GM19043 (cell line): ENCODE results near the gene SRR.
"Not testable (repeated sequence)": the region's sequence is repeated elsewhere in the genome, so short reads cannot be mapped to it uniquely, and the experiment has no call there.

ENCODE experiments used
- ATAC-seq: cut with Tn5 transposase; IDR thresholded peaks from one replicate; pipeline ENCODE4 v1.9.1; 2021; ENCODE audit warnings: low read depth; ENCODE audit not compliant: unreplicated experiment

The SRR gene

DNA sequence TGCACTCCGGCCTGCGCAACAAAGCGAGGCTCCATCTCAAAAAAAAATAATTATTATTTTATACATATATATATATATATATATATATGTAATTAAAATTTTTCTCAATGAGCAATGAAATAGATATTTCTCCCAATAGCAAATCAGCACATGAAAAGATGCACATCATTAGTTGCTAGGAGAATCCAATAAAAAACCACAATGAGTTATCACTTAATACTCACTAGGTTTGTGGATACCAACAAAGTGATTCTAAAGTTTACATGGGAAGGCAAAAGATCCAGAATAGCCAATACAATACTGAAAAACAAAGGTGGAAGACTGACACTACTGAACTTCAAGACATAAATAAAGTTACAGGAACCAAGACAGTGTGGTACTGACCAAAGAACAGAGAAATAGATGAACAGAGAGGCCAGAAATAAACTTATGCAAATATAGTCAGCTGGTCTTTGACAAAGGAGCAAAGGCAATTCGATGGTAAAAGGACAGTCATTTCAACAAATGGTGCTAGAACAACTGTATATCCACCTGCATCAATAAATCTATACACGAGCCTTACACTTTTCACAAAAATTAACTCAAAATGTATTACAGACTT, 13.8 kb upstream of the SRR start:
- ATAC-seq, result no peak

DNA sequence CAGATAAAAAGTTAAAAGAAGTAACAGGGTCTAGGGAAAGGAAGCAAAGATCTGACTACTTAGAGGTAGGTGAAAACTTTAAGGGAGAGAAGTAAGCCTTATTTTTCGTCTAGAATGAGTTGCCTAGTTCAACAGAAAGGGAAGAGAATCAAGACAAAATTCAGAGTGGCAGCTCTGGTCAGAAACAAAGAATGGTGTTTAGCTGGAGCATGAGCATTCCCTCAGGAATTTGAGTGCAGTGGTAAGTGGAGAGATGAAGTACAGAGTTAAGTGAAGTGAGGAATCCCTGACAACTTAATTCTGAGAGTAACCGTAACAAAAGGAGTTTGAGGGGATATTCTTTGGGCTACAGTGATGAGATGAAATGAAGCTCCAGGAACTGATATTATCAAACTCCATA, 11.7 kb upstream of the SRR start:
- no peak for ATAC-seq

GRCh38 chr17:2295575-2295974, 8.2 kb upstream of the SRR start:
- ATAC-seq, result no peak

GRCh38 chr17:2297023-2297422, 6.7 kb upstream of the SRR start:
- ATAC-seq, result no peak

DNA sequence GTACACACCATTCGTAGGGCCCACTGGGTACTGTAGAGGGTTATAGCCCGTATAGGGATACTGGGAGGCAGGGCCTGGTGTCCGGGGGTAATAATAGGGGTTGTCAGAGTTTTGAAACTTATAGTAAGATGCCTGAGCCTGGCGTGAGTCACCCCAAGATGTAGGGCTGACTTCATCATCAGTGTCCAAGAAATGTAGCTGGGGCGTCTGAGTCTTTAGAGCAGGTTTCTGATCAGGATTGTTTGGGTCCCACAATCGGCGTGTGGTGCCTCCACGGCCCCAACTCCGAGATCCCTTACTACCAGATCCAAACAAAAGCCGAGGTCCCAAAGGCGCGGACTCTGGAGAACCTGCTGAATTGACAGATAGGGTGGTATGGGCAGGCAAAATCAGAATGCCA, 4.6 kb upstream of the SRR start:
- no peak for ATAC-seq

- no peak for ATAC-seq
Measured at GRCh38 chr17:2299756-2300155, 4.0 kb upstream of the SRR start.

GRCh38 chr17:2302778-2303203, 959 bp upstream of the SRR start:
- no peak for ATAC-seq

GRCh38 chr17:2304931-2305330, 1.2 kb downstream of the SRR start:
- ATAC-seq, result no peak

DNA sequence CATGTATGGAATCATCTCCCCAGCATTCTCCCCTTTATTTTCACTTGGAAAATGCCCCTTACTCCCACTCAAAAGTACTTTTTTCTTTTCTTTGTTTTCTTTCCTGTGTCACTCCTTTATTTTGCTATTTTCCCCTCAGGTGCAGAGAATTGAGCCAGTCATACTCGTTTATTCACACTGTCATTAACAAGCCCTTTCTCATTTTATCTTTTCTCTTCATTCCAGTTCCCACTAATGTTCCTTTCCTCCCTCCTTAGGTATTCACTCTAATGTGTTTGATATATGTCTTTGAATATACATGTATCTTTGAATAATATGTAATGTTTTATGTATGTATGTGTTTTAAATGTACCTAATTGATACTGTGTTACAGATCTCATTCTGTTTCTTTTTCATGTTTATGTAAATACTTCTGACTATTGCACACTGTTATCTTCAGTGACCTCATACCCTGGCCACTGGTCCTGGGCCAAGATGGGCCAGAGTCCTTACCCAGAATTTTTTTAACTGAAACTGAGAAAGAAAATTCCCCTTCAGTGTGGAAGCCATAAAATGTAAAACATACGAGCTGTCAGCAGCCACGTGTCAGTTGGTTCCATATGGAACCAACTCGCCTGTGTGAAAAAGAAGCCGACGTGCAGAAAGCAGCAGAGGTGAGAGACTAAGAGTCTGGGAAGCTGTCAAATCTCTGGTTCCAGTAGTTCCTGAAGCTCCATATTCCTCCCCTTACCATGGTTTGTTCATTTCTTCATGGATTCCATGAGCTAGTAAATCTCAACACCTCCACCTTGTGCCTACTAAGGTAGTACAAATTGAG, 5.8 kb downstream of the SRR start:
- ATAC-seq, result no peak

GRCh38 chr17:2312736-2313135, 9.0 kb downstream of the SRR start:
- no peak for ATAC-seq

GRCh38 chr17:2316916-2317205, 13.1 kb downstream of the SRR start:
- ATAC-seq, result not testable (repeated sequence)

DNA sequence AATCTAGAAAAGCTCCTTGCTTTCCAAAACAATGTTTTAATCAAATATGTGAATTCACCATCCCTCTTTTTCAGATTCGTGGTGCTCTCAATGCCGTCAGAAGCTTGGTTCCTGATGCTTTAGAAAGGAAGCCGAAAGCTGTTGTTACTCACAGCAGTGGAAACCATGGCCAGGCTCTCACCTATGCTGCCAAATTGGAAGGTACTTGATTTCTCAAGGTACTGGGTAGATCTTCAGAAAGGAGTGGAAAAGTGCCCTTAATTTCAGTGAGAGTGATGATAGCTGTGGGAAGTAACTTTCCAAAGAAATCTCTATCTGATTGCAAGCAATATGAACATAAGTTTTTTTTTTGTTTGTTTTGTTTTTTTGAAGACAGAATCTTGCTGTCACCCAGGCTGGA, 14.0 kb downstream of the SRR start:
- ATAC-seq, result no peak

GRCh38 chr17:2319051-2319450, 15.3 kb downstream of the SRR start:
- no peak for ATAC-seq

GRCh38 chr17:2321399-2321798, 17.6 kb downstream of the SRR start:
- no peak for ATAC-seq

- ATAC-seq, result no peak
Measured at GRCh38 chr17:2323629-2324314, 20.0 kb downstream of the SRR start.

- ATAC-seq, result no peak
Measured at GRCh38 chr17:2331303-2331702, 27.6 kb downstream of the SRR start.

DNA sequence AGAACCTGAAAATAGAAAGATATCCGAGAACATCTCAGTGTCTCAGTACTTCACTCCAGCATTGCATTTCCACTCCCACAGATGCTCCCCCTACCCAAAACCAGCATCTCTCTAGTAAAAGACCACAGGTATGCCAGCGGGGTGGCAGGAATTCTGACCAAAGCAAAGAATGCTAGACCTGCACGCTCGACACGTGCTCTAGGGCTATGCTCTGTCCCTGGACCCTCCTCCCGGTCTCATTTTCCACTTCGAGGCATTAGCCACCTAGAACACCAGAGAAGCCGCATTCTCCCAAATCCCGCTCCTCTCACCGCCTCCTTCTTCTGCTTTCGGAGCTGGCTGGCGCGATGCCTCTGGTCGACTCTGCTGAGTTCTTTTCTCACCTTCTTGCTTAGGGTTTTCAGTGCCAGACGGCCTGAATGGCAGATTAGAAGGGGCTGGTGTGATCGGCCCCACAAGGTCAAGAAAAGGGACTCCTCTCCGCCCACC, 32.0 kb downstream of the SRR start:
- no peak for ATAC-seq

GRCh38 chr17:2336215-2336851, 32.6 kb downstream of the SRR start, which contains the start of gene TSR1:
Gene TSR1 (minus strand): TSS chr17:2336457. CDS start chr17:2336427, 30 bp downstream.
- peak; percentile 76 for ATAC-seq

DNA sequence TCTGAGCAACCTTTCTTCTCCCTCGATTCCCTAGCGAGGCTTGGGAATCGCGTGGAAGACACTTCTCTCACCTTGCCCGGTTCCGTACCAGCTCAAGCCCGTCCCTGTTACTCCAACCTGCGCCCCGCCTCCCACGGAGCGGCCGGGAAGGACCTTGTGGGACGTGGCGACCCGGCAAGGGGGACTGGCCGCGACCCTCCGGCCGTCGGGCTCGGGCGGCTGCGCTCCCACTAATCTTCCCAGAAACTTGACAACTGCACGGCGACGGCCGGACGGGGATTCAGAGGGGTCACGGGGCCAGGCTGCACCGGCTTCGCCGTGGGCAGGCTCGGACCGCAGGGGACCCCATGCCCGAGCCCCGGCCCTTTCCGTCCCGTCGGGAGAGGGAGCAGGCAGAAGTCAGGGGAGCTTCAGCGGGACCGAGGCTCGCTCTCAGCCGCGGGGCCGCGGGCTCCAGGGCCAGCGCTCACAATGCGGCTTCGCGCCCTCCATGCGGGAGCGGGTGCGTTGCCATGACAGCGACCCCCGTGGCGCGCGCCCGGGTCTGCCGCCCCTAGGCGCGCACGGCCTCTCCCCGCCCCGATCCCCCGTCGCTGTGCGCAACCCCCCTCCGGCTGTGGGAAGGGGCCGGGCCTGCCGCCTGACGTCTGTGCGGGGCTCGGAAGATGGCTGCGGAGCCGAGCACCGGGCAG, 33.2 kb downstream of the SRR start, which contains the start of gene SGSM2:
Gene SGSM2 (plus strand): TSS at position 650 of the 692 bp plus-strand sequence. CDS start 188 bp downstream, outside the sequence.
- no peak for ATAC-seq

- no peak for ATAC-seq
Measured at GRCh38 chr17:2337544-2338314, 34.0 kb downstream of the SRR start.
